ENCODE measurements around the gene COX6B1.

COX6B1 gene

DNA sequence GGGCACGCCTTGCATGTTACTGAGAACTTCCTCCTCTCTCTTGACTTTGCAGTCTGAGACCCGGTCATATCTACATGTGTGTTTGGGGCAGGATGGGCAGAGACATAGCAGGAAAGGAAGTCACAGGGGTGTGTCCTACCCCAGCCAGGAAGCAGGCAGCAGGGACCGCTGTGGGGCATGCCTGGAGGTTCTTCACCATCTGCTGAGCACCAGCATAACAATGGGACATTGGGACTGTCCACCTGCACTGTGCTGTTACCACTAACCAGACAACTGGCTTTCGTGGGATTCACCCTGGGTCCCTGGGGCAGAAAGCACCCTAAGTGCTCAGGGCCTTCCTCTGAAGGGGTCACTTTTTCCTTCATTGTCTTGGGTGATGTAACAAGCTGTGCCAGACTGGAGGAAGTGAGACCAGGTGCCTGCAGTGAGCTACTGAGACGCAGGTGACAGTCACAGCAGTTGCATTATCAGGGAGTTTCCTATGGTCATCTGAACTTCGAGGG lies 38.2 kb upstream of the COX6B1 start (continued):
- TF ChIP-seq ZBTB7A (tag by site-specific recombination; IDR thresholded peaks at IDR 0.05; ENCODE audit: low read depth): no peak
- TF ChIP-seq IKZF3 (tag by site-specific recombination; IDR thresholded peaks at IDR 0.05): no peak
- TF ChIP-seq HOXA7 (CRISPR knock-in tag; IDR thresholded peaks at IDR 0.05; ENCODE audit: borderline replicate concordance): no peak
- no peak for TF ChIP-seq GFI1B (tag by site-specific recombination; IDR thresholded peaks at IDR 0.05)
- no peak for TF ChIP-seq ZNF174 (tag by site-specific recombination; IDR thresholded peaks at IDR 0.05)

DNA sequence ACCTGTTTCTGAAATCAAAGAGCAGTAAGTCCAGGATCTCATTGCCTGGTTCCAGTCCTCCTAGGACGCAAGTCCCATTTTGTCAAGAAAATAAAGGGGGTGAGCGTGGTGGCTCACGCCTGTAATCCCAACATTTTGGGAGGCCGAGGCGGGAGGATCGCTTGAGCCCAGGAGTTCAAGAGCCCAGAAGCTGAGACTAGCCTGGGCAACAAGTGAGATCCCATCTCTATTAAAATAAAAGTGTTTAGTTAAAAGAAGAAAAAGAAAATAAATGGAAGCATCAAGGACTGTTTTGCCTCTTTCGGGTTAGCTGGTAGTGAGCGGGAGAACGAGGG lies 35.9 kb upstream of the COX6B1 start:
- Histone ChIP-seq H3K36me3 (ENCODE audit: control insufficient read depth in 2 of 2, insufficient read depth in 1 of 2, low read length in 2 of 2) (peaks cover 33 to 36% of the 10 kb centered on the region in 2 experiments), H3K9me3 (ENCODE audit: control insufficient read depth, insufficient read depth, low read depth, low read length) (peaks cover 2% of the 10 kb centered on the region), H3K4me3 (ENCODE audit: low read depth, low read length) (no peak overlapping the region), H3K4me1 (ENCODE audit: control insufficient read depth, insufficient read depth, low read length) (peaks cover 13% of the 10 kb centered on the region), H3K27ac (ENCODE audit: extremely low read depth, low read depth, low read length) (peak overlapping the region; percentile 94; the same call in 1 of the 2 replicates)
- ChIA-PET POLR2A (interaction anchor here (0.9 to 2.3 kb wide), 16 partner anchors 11 to 136 kb away, joined by 3 to 32 read pairs (median 6); partner anchors contain the start of genes COX6B1, LIN37, PSENEN and U2AF1L4), CTCF (interaction anchor here (0.9 to 2.5 kb wide), 9 partner anchors 11 to 260 kb away, joined by 3 to 22 read pairs (median 6); no protein-coding TSS in a partner anchor)
- no peak for TF ChIP-seq ZNF311 (tag by site-specific recombination; IDR thresholded peaks at IDR 0.05; ENCODE audit: borderline replicate concordance)
- TF ChIP-seq, protein P1, sequence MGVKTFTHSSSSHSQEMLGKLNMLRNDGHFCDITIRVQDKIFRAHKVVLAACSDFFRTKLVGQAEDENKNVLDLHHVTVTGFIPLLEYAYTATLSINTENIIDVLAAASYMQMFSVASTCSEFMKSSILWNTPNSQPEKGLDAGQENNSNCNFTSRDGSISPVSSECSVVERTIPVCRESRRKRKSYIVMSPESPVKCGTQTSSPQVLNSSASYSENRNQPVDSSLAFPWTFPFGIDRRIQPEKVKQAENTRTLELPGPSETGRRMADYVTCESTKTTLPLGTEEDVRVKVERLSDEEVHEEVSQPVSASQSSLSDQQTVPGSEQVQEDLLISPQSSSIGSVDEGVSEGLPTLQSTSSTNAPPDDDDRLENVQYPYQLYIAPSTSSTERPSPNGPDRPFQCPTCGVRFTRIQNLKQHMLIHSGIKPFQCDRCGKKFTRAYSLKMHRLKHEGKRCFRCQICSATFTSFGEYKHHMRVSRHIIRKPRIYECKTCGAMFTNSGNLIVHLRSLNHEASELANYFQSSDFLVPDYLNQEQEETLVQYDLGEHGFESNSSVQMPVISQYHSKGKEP (tag by site-specific recombination; IDR thresholded peaks at IDR 0.05): no peak
- TF ChIP-seq SCRT1 (tag by site-specific recombination; IDR thresholded peaks at IDR 0.05; ENCODE audit: borderline replicate concordance): peak; percentile 95
- peak; percentile 98 for TF ChIP-seq SCRT2 (tag by site-specific recombination; IDR thresholded peaks at IDR 0.05)
- TF ChIP-seq ZNF366 (tag by site-specific recombination; conservative IDR thresholded peaks at IDR 0.05): peak; percentile 74; the same call in 1 of the 2 replicates
- TF ChIP-seq ELK4 (IDR thresholded peaks at IDR 0.05; ENCODE audit: borderline replicate concordance, low read depth, low read length): no peak
- TF ChIP-seq ZNF19 (tag by site-specific recombination; IDR thresholded peaks at IDR 0.05; ENCODE audit: low read depth): no peak
- peak; percentile 93 for TF ChIP-seq ZNF121 (tag by site-specific recombination; IDR thresholded peaks at IDR 0.05)

DNA sequence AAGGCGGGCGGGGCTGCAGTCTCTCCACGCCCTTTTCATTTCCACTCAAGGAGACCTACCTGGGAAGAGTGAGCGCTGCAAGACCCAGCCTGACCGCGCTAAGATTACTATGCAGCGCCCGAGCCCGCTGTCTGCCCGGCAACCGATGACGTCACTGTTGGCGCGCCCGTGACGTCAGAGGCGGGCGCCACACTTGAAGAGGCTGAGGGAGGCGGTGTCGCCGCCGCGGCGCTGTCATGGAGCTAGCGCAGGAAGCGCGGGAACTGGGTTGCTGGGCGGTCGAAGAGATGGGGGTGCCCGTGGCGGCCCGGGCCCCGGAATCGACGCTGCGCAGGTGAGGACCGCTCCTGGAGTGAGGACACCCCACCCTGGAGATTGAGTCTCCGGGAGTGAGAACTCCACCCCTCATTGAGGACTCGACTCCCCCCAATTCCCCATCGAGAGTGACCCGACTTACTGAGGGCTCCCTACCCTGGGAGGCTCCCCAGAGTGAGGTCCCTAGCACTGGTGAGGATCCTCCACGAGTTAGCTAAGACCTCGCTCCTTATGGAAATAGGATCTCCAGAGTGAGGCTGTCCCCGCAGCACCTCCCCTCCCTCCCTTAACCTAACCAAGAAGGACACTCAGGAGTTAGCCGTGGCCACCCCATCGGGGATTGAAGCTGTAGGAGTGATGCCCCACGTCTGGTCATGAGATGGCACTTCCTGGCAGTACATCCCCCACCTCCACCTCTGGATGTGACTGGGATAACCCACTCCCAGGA lies 35.4 kb upstream of the COX6B1 start, which contains the start of gene HAUS5:
TSS of gene HAUS5 (plus strand) at position 177 of the 763 bp plus-strand sequence. CDS start at position 237, 60 bp downstream.
- Histone ChIP-seq H3K4me1 (ENCODE audit: control insufficient read depth, insufficient read depth, low read length) (peaks cover 13% of the 10 kb centered on the region), H3K4me3 (ENCODE audit: low read depth, low read length) (peak within 1 kb of the TSS; percentile 68), H3K9me3 (ENCODE audit: control insufficient read depth, insufficient read depth, low read depth, low read length) (peaks cover 2% of the 10 kb centered on the region), H3K27ac (ENCODE audit: extremely low read depth, low read depth, low read length) (peak within 1 kb of the TSS; percentile 94), H3K36me3 (ENCODE audit: control insufficient read depth in 2 of 2, insufficient read depth in 1 of 2, low read length in 2 of 2) (peaks cover 39 to 42% of the 10 kb centered on the region in 2 experiments)
- ChIA-PET POLR2A (interaction anchor here (0.6 to 2.3 kb wide), 22 partner anchors 9 to 561 kb away, joined by 3 to 32 read pairs (median 5); partner anchors contain the start of genes COX6B1, LIN37, PSENEN and U2AF1L4), CTCF (interaction anchor here (0.6 to 2.5 kb wide), 13 partner anchors 10 to 546 kb away, joined by 3 to 22 read pairs (median 5); no protein-coding TSS in a partner anchor)
- TF ChIP-seq ZNF404 (tag by site-specific recombination; IDR thresholded peaks at IDR 0.05): no peak
- TF ChIP-seq ZNF202 (tag by site-specific recombination; IDR thresholded peaks at IDR 0.05; ENCODE audit: borderline replicate concordance): no peak
- TF ChIP-seq ZBTB1 (tag by site-specific recombination; IDR thresholded peaks at IDR 0.05): no peak; the same call in 1 of the 2 replicates
- peak; percentile 88 for TF ChIP-seq PATZ1 (tag by site-specific recombination; IDR thresholded peaks at IDR 0.05)
- TF ChIP-seq PRDM1 (tag by site-specific recombination; IDR thresholded peaks at IDR 0.05): peak; percentile 75
- no peak for TF ChIP-seq ZNF544 (tag by site-specific recombination; IDR thresholded peaks at IDR 0.05)
- TF ChIP-seq ZNF660 (tag by site-specific recombination; IDR thresholded peaks at IDR 0.05): peak; percentile 97
- peak; percentile 87 for TF ChIP-seq YY2 (tag by site-specific recombination; IDR thresholded peaks at IDR 0.05)
- TF ChIP-seq, protein P2, sequence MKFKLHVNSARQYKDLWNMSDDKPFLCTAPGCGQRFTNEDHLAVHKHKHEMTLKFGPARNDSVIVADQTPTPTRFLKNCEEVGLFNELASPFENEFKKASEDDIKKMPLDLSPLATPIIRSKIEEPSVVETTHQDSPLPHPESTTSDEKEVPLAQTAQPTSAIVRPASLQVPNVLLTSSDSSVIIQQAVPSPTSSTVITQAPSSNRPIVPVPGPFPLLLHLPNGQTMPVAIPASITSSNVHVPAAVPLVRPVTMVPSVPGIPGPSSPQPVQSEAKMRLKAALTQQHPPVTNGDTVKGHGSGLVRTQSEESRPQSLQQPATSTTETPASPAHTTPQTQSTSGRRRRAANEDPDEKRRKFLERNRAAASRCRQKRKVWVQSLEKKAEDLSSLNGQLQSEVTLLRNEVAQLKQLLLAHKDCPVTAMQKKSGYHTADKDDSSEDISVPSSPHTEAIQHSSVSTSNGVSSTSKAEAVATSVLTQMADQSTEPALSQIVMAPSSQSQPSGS (tag by site-specific recombination; IDR thresholded peaks at IDR 0.05; ENCODE audit: low read depth): peak; percentile 100
- peak; percentile 59; the same call in 1 of the 2 replicates for TF ChIP-seq MZF1 (tag by site-specific recombination; IDR thresholded peaks at IDR 0.05; ENCODE audit: borderline replicate concordance)
- TF ChIP-seq ZNF133 (tag by site-specific recombination; IDR thresholded peaks at IDR 0.05): no peak
- TF ChIP-seq ZNF677 (tag by site-specific recombination; IDR thresholded peaks at IDR 0.05): 0 out of 2 replicates have a peak, but pooled peaks have one; percentile 29
- peak; percentile 85 for TF ChIP-seq SCRT2 (tag by site-specific recombination; IDR thresholded peaks at IDR 0.05)
- TF ChIP-seq ZNF140 (tag by site-specific recombination; IDR thresholded peaks at IDR 0.05): no peak
- peak; percentile 78; the same call in 1 of the 2 replicates for TF ChIP-seq IKZF3 (tag by site-specific recombination; IDR thresholded peaks at IDR 0.05)

Data from HEK293 (cell line).